HepG2 (cell line): Measurements from ENCODE around the gene CC2D1A. TPM values are rescaled to one million over a fixed set of nuclear protein-coding genes. Genes with fewer than 3 reads are reported as not detected.

ENCODE experiments used
- ATAC-seq: fragments of 200-7000 bp; cut with Tn5 transposase; 3 replicates; pipeline ENCODE4 v1.9.1; 2020; ENCODE audit warnings: mild to moderate bottlenecking, moderate library complexity
- BruUV-seq: library from RNA; stranded (reverse); fragments of 400-500 nt; replicated peaks from 2 replicates; lab custom pipeline; 2021; lab: Mats Ljungman, UMichigan
- CTCF ChIA-PET: fragments of 300-600 bp; formaldehyde crosslinking; extraction: SDS; loops from one replicate; lab custom pipeline; 2021; ENCODE audit warnings: low total read pairs, inconsistent platforms, low intra/inter-chr PET ratio; lab: Yijun Ruan, JAX
- POLR2A ChIA-PET: fragments of 350-600 bp; sonication (Branson Sonifier 250); formaldehyde crosslinking; loops from one replicate; lab custom pipeline; 2020; ENCODE audit warnings: antibody characterized with exemption, inconsistent platforms; lab: Yijun Ruan, JAX
- DNase-seq: peaks from one replicate; pipeline ENCODE4 v3.0.0-alpha.2; 2015; ENCODE audit warnings: low spot score
- FAIRE-seq: peaks from 3 replicates; lab custom pipeline; 2011; peaks lifted over from hg19 to GRCh38; lab: Jason Lieb, UNC
- H2AFZ ChIP-seq: one replicate; pipeline ENCODE4 v1.6.1; 2011; ENCODE audit warnings: low read length, inconsistent platforms
- H3K27ac ChIP-seq: fragments of 300-600 bp; 3 replicates; pipeline ENCODE4 v1.8.0; 2011; ENCODE audit warnings: mixed run types, mild to moderate bottlenecking, mixed read lengths, low read length, inconsistent platforms; ENCODE audit not compliant: insufficient read depth; ENCODE audit errors: extremely low read length
- H3K27me3 ChIP-seq, 2 experiments: fragments of 200-600 bp in 1 of 2; 2 replicates in 1 of 2; 3 replicates in 1 of 2; pipeline versions ENCODE4 v1.6.0 to v1.8.0; 2011; ENCODE audit warnings: low read length in 2 of 2, mild to moderate bottlenecking in 2 of 2, moderate library complexity in 2 of 2, inconsistent platforms in 1 of 2; ENCODE audit not compliant: insufficient read depth in 2 of 2, control insufficient read depth in 1 of 2
- H3K36me3 ChIP-seq, 2 experiments: fragments of 200-600 bp in 1 of 2; replicated peaks in 1 of 2; 2 replicates in 1 of 2; 3 replicates in 1 of 2; pipeline versions ENCODE4 v1.5.1 to v1.8.0; 2011; ENCODE audit warnings: low read length in 2 of 2, inconsistent platforms in 1 of 2; ENCODE audit not compliant: insufficient read depth in 2 of 2, control insufficient read depth in 1 of 2
- H3K4me1 ChIP-seq: 2 replicates; pipeline ENCODE4 v1.5.1; 2012; ENCODE audit warnings: low read length, inconsistent platforms; ENCODE audit not compliant: insufficient read depth
- H3K4me2 ChIP-seq: 2 replicates; pipeline ENCODE4 v1.6.0; 2011; ENCODE audit warnings: low read depth, low read length, inconsistent platforms
- H3K4me3 ChIP-seq, 3 experiments: fragments of 200-600 bp in 1 of 3; sonication (generic), shearing (Covaris generic) in 1 of 3; replicated peaks in 1 of 3; 2 replicates each; pipeline ENCODE4 v1.5.1; 2011 to 2016; ENCODE audit warnings: low read length in 3 of 3, inconsistent platforms in 2 of 3, low read depth in 2 of 3, mild to moderate bottlenecking in 2 of 3, control low read depth in 1 of 3, mixed read lengths in 1 of 3; ENCODE audit not compliant: insufficient read depth in 1 of 3
- H3K79me2 ChIP-seq: one replicate; pipeline ENCODE4 v1.6.1; 2011; ENCODE audit warnings: low read length, inconsistent platforms; ENCODE audit not compliant: insufficient read depth
- H3K9ac ChIP-seq: 2 replicates; pipeline ENCODE4 v1.6.0; 2011; ENCODE audit warnings: mild to moderate bottlenecking, low read depth, low read length, inconsistent platforms; ENCODE audit not compliant: insufficient read depth
- H3K9me3 ChIP-seq: 2 replicates; pipeline ENCODE4 v1.5.1; 2012; ENCODE audit warnings: mild to moderate bottlenecking, low read length
- H4K20me1 ChIP-seq: 2 replicates; pipeline ENCODE4 v1.6.0; 2011; ENCODE audit warnings: inconsistent platforms, mild to moderate bottlenecking, low read length, moderate library complexity; ENCODE audit not compliant: insufficient read depth
- ARNT2 ChIP-seq: sonication (generic); formaldehyde crosslinking; IDR thresholded peaks from 2 replicates; pipeline ENCODE4 v1.8.0; 2022; ENCODE audit warnings: mild to moderate bottlenecking, low read depth, missing genetic modification reagents, moderate library complexity
- ZNF878 ChIP-seq: sonication (generic); formaldehyde crosslinking; IDR thresholded peaks from 2 replicates; pipeline ENCODE4 v1.8.1; 2023; ENCODE audit warnings: mild to moderate bottlenecking, missing genetic modification reagents, moderate library complexity
- ZNF883 ChIP-seq: sonication (generic); formaldehyde crosslinking; IDR thresholded peaks from 2 replicates; pipeline ENCODE4 v1.5.1; 2020; ENCODE audit warnings: mild to moderate bottlenecking, missing genetic modification reagents; ENCODE audit errors: not compliant biosample characterization
- WGBS: methylation state at CpG from one replicate; pipeline ENCODE4 v1.1.6; 2017; ENCODE audit warnings: low lambda C conversion rate; 5-methylcytosine and 5-hydroxymethylcytosine counted together
- in situ Hi-C: cut with HindIII; loops from 2 replicates; pipeline ENCODE4 v1.10.0; 2017; ENCODE audit warnings: low pct_unique_long_range_greater_than_20kb; ENCODE audit not compliant: extremely low pct_ligation_motif_present
- intact Hi-C: fragments of 100-400 bp; cut with micrococcal nuclease; formaldehyde crosslinking; loops from one replicate; pipeline ENCODE4 v1.10.0; 2022; ENCODE audit not compliant: unreplicated experiment
- polyA plus RNA-seq, 8 experiments: library from polyadenylated mRNA; depleted of rRNA in 3 of 8; stranded (reverse) in 7 of 8; unstranded in 1 of 8; fragments of >200 nt; fragmentation: Illumina TruSeq in 4 of 8; extraction: Trizol in 4 of 8; gene quantifications; 2 replicates each; pipeline versions ENCODE4 v1.2.1 to v1.2.3, GENCODE V29; 2011 to 2016; ENCODE audit warnings: low read depth in 4 of 8, missing spikeins in 1 of 8, mixed read lengths in 1 of 8; ENCODE audit not compliant: insufficient read depth in 1 of 8
- total RNA-seq, 5 experiments: library from RNA; depleted of rRNA; stranded (reverse); fragments of >200 nt; fragmentation: Illumina TruSeq; extraction: Trizol; gene quantifications; 2 replicates each; pipeline ENCODE4 v1.2.3, GENCODE V29; 2016; ENCODE audit warnings: low read depth in 1 of 5
- TF ChIP-seq, protein P1 (sequence below): sonication (generic); formaldehyde crosslinking; IDR thresholded peaks from 2 replicates; pipeline ENCODE4 v1.5.1; 2020; ENCODE audit warnings: mild to moderate bottlenecking, missing genetic modification reagents, moderate library complexity
- TF ChIP-seq, protein P2 (sequence below): sonication (generic); formaldehyde crosslinking; IDR thresholded peaks from 2 replicates; pipeline ENCODE4 v1.5.0; 2020; ENCODE audit warnings: mild to moderate bottlenecking, missing genetic modification reagents, borderline replicate concordance
- TF ChIP-seq, protein P3 (sequence below): sonication (generic); formaldehyde crosslinking; IDR thresholded peaks from 2 replicates; pipeline ENCODE4 v1.4.0; 2020; ENCODE audit warnings: missing genetic modification reagents, borderline replicate concordance
- TF ChIP-seq, protein P4 (sequence below): sonication (generic); formaldehyde crosslinking; IDR thresholded peaks from 2 replicates; pipeline ENCODE4 v1.8.0; 2022; ENCODE audit warnings: mild to moderate bottlenecking, missing genetic modification reagents, moderate library complexity

CC2D1A gene
- total and polyA plus RNA-seq, 2 of the 13 experiments (the other 11 are each of a cell fraction or from before 2014, with no cell fraction given), result 9.7 to 11.5 TPM

DNA sequence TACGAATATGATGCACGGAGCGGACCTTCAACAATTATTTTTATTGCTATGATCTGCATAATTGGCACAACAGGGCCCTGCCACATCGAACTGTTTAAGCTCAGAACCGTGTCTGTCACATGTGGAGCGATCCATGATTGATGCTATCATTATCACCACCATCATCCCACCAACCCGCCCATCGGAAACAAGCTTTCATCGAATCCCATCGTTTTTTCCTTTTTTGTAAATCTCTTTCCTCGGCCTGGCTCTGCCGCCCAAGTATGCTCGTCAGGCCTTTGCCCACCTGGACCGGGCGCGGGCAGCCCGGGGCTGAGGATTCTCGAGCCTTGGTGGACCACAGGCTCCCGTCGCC, 45.8 kb downstream of the CC2D1A start:
- H3K27me3 ChIP-seq, result no peaks in the 10 kb centered on the region; a peak in 1 of 5 replicates
- no peak overlapping the region for H3K9ac ChIP-seq
- ChIA-PET POLR2A (interaction anchor here (1.0 to 2.0 kb wide), 5 partner anchors 45 to 129 kb away, joined by 3 to 6 read pairs (median 6); partner anchors contain the start of gene MISP3), CTCF (no interaction called here)
- no peak for FAIRE-seq
- H3K36me3 ChIP-seq, result peaks cover 11 to 23% of the 10 kb centered on the region in 2 experiments; a peak in 4 of 5 replicates
- peaks cover 14% of the 10 kb centered on the region for H3K79me2 ChIP-seq
- no peak for TF ChIP-seq ZNF878 (CRISPR knock-in tag)
- TF ChIP-seq, protein P1, sequence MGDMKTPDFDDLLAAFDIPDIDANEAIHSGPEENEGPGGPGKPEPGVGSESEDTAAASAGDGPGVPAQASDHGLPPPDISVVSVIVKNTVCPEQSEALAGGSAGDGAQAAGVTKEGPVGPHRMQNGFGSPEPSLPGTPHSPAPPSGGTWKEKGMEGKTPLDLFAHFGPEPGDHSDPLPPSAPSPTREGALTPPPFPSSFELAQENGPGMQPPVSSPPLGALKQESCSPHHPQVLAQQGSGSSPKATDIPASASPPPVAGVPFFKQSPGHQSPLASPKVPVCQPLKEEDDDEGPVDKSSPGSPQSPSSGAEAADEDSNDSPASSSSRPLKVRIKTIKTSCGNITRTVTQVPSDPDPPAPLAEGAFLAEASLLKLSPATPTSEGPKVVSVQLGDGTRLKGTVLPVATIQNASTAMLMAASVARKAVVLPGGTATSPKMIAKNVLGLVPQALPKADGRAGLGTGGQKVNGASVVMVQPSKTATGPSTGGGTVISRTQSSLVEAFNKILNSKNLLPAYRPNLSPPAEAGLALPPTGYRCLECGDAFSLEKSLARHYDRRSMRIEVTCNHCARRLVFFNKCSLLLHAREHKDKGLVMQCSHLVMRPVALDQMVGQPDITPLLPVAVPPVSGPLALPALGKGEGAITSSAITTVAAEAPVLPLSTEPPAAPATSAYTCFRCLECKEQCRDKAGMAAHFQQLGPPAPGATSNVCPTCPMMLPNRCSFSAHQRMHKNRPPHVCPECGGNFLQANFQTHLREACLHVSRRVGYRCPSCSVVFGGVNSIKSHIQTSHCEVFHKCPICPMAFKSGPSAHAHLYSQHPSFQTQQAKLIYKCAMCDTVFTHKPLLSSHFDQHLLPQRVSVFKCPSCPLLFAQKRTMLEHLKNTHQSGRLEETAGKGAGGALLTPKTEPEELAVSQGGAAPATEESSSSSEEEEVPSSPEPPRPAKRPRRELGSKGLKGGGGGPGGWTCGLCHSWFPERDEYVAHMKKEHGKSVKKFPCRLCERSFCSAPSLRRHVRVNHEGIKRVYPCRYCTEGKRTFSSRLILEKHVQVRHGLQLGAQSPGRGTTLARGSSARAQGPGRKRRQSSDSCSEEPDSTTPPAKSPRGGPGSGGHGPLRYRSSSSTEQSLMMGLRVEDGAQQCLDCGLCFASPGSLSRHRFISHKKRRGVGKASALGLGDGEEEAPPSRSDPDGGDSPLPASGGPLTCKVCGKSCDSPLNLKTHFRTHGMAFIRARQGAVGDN (CRISPR knock-in tag), result peak; percentile 39; the same call in 1 of the 2 replicates
- TF ChIP-seq, protein P2, sequence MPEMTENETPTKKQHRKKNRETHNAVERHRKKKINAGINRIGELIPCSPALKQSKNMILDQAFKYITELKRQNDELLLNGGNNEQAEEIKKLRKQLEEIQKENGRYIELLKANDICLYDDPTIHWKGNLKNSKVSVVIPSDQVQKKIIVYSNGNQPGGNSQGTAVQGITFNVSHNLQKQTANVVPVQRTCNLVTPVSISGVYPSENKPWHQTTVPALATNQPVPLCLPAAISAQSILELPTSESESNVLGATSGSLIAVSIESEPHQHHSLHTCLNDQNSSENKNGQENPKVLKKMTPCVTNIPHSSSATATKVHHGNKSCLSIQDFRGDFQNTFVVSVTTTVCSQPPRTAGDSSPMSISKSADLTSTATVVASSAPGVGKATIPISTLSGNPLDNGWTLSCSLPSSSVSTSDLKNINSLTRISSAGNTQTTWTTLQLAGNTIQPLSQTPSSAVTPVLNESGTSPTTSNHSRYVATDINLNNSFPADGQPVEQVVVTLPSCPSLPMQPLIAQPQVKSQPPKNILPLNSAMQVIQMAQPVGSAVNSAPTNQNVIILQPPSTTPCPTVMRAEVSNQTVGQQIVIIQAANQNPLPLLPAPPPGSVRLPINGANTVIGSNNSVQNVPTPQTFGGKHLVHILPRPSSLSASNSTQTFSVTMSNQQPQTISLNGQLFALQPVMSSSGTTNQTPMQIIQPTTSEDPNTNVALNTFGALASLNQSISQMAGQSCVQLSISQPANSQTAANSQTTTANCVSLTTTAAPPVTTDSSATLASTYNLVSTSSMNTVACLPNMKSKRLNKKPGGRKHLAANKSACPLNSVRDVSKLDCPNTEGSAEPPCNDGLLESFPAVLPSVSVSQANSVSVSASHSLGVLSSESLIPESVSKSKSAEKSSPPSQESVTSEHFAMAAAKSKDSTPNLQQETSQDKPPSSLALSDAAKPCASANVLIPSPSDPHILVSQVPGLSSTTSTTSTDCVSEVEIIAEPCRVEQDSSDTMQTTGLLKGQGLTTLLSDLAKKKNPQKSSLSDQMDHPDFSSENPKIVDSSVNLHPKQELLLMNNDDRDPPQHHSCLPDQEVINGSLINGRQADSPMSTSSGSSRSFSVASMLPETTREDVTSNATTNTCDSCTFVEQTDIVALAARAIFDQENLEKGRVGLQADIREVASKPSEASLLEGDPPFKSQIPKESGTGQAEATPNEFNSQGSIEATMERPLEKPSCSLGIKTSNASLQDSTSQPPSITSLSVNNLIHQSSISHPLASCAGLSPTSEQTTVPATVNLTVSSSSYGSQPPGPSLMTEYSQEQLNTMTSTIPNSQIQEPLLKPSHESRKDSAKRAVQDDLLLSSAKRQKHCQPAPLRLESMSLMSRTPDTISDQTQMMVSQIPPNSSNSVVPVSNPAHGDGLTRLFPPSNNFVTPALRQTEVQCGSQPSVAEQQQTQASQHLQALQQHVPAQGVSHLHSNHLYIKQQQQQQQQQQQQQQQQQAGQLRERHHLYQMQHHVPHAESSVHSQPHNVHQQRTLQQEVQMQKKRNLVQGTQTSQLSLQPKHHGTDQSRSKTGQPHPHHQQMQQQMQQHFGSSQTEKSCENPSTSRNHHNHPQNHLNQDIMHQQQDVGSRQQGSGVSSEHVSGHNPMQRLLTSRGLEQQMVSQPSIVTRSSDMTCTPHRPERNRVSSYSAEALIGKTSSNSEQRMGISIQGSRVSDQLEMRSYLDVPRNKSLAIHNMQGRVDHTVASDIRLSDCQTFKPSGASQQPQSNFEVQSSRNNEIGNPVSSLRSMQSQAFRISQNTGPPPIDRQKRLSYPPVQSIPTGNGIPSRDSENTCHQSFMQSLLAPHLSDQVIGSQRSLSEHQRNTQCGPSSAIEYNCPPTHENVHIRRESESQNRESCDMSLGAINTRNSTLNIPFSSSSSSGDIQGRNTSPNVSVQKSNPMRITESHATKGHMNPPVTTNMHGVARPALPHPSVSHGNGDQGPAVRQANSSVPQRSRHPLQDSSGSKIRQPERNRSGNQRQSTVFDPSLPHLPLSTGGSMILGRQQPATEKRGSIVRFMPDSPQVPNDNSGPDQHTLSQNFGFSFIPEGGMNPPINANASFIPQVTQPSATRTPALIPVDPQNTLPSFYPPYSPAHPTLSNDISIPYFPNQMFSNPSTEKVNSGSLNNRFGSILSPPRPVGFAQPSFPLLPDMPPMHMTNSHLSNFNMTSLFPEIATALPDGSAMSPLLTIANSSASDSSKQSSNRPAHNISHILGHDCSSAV (CRISPR knock-in tag), result no peak
- peak; percentile 5 for TF ChIP-seq ZNF883
- TF ChIP-seq, protein P3, sequence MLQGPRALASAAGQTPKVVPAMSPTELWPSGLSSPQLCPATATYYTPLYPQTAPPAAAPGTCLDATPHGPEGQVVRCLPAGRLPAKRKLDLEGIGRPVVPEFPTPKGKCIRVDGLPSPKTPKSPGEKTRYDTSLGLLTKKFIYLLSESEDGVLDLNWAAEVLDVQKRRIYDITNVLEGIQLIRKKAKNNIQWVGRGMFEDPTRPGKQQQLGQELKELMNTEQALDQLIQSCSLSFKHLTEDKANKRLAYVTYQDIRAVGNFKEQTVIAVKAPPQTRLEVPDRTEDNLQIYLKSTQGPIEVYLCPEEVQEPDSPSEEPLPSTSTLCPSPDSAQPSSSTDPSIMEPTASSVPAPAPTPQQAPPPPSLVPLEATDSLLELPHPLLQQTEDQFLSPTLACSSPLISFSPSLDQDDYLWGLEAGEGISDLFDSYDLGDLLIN, result no peak
- TF ChIP-seq, protein P4, sequence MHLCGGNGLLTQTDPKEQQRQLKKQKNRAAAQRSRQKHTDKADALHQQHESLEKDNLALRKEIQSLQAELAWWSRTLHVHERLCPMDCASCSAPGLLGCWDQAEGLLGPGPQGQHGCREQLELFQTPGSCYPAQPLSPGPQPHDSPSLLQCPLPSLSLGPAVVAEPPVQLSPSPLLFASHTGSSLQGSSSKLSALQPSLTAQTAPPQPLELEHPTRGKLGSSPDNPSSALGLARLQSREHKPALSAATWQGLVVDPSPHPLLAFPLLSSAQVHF (CRISPR knock-in tag), result no peak
- TF ChIP-seq ARNT2 (CRISPR knock-in tag), result 0 out of 2 replicates have a peak, but pooled peaks have one; percentile 2
- no TSS peak for BruUV-seq
- intact Hi-C loops, result loop anchor here (1.0 to 2.0 kb wide), 2 partner anchors 55 to 71 kb away; partner anchors contain the start of gene RFX1
- H3K4me3 ChIP-seq, result peak overlapping the region in 1 of 3 experiments; percentile 35; a peak in 1 of 6 replicates
- DNase-seq, result no peak
- ATAC-seq, result no peak
- H3K9me3 ChIP-seq, result no peaks in the 10 kb centered on the region
- no peaks in the 10 kb centered on the region for H4K20me1 ChIP-seq
- peak overlapping the region; percentile 58 for H3K4me2 ChIP-seq
- H3K27ac ChIP-seq, result no peak overlapping the region
- H2AFZ ChIP-seq, result no peak overlapping the region
- in situ Hi-C loops, result loop anchor here (5.0 kb wide), 1 partner anchor 69 kb away; no protein-coding TSS in a partner anchor
- peaks cover 10% of the 10 kb centered on the region for H3K4me1 ChIP-seq
- 28% methylated on average over 18 of the region's 20 CpGs for WGBS
